A549 (cell line): ENCODE data around the gene ARID1B. TPM values are rescaled to one million over a fixed set of nuclear protein-coding genes. Genes with fewer than 3 reads are reported as not detected.

Experiments
- ATAC-seq, 2 experiments: fragments of 200-7000 bp in 1 of 2; fragments of >200 bp in 1 of 2; cut with Nextera tagmentation in 1 of 2; cut with Tn5 transposase in 1 of 2; 3 replicates each; pipeline versions ENCODE4 v1.8.0 to v1.9.1; 2018 to 2020; ENCODE audit warnings: mild to moderate bottlenecking in 1 of 2, moderate library complexity in 1 of 2
- CTCF ChIA-PET: fragments of 300-600 bp; sonication (Branson Sonifier 250); formaldehyde crosslinking; extraction: SDS; loops from one replicate; lab custom pipeline; 2021; ENCODE audit warnings: antibody characterized with exemption, inconsistent platforms; lab: Yijun Ruan, JAX
- POLR2A ChIA-PET: fragments of 350-600 bp; formaldehyde crosslinking; extraction: SDS; loops from one replicate; lab custom pipeline; 2021; ENCODE audit warnings: antibody characterized with exemption, inconsistent platforms; lab: Yijun Ruan, JAX
- DNase-seq, 2 experiments: peaks; one replicate each; pipeline versions ENCODE4 v3.0.0 to v3.0.0-alpha.2; 2011 to 2016; ENCODE audit warnings: low read depth in 1 of 2, low spot score in 1 of 2
- FAIRE-seq: peaks from 2 replicates; lab custom pipeline; 2011; peaks lifted over from hg19 to GRCh38; lab: Jason Lieb, UNC
- H3K27ac ChIP-seq, 2 experiments: fragments of >200 bp; sonication (Bioruptor Twin); formaldehyde crosslinking; 3 replicates each; pipeline ENCODE4 v1.5.1; 2016 to 2017
- H3K4me1 ChIP-seq: fragments of >200 bp; sonication (Bioruptor Twin); formaldehyde crosslinking; 3 replicates; pipeline ENCODE4 v1.6.1; 2016
- H3K4me2 ChIP-seq: fragments of >200 bp; sonication (Bioruptor Twin); formaldehyde crosslinking; 3 replicates; pipeline ENCODE4 v1.6.1; 2016
- H3K4me3 ChIP-seq: fragments of >200 bp; sonication (Bioruptor Twin); formaldehyde crosslinking; 3 replicates; pipeline ENCODE4 v1.5.1; 2016
- H3K9me3 ChIP-seq: fragments of >200 bp; sonication (Bioruptor Twin); formaldehyde crosslinking; 3 replicates; pipeline ENCODE4 v1.6.1; 2016
- BCL3 ChIP-seq: fragments of >200 bp; sonication (Bioruptor Twin); formaldehyde crosslinking; IDR thresholded peaks from 3 replicates; pipeline ENCODE4 v1.6.1; 2016
- CHD2 ChIP-seq: fragments of 150-350 bp; IDR thresholded peaks from 2 replicates; pipeline ENCODE4 v1.6.1; 2014; ENCODE audit warnings: low read length; ENCODE audit not compliant: partially characterized antibody
- EHF ChIP-seq: fragments of 250-450 bp; sonication (Bioruptor Pico); IDR thresholded peaks from 2 replicates; pipeline ENCODE4 v1.5.0; 2020; ENCODE audit warnings: mild to moderate bottlenecking
- ESRRA ChIP-seq: fragments of 150-350 bp; IDR thresholded peaks from 2 replicates; pipeline ENCODE4 v1.6.1; 2014; ENCODE audit warnings: mild to moderate bottlenecking, low read length, borderline replicate concordance
- FOSB ChIP-seq: fragments of 250-450 bp; sonication (Bioruptor Pico); IDR thresholded peaks from 2 replicates; pipeline ENCODE4 v1.5.0; 2020; ENCODE audit warnings: mild to moderate bottlenecking, moderate library complexity
- HOXA7 ChIP-seq: fragments of 250-450 bp; sonication (Bioruptor Pico); IDR thresholded peaks from 2 replicates; pipeline ENCODE4 v1.5.0; 2020; ENCODE audit warnings: mild to moderate bottlenecking, moderate library complexity
- HOXB13 ChIP-seq: fragments of 250-450 bp; sonication (Bioruptor Pico); IDR thresholded peaks from 2 replicates; pipeline ENCODE4 v1.5.0; 2020; ENCODE audit warnings: low read depth, mild to moderate bottlenecking, moderate library complexity
- JUN ChIP-seq, 2 experiments: fragments of >200 bp; sonication (Bioruptor Twin); formaldehyde crosslinking; IDR thresholded peaks; 2 replicates in 1 of 2; 3 replicates in 1 of 2; pipeline ENCODE4 v1.6.1; 2016 to 2017
- KDM5A ChIP-seq: fragments of 200-600 bp; sonication (generic); IDR thresholded peaks from 2 replicates; pipeline ENCODE4 v1.6.1; 2016; ENCODE audit warnings: antibody characterized with exemption, mild to moderate bottlenecking
- MAZ ChIP-seq: fragments of 150-350 bp; IDR thresholded peaks from 2 replicates; pipeline ENCODE4 v1.6.1; 2014; ENCODE audit warnings: antibody characterized with exemption, low read depth, low read length, borderline replicate concordance
- MYC ChIP-seq: IDR thresholded peaks from 2 replicates; pipeline ENCODE4 v1.6.1; 2012; ENCODE audit warnings: mild to moderate bottlenecking, inconsistent platforms, low read length, improper control_type of control experiment, borderline replicate concordance
- NPAS2 ChIP-seq: fragments of 250-450 bp; sonication (Bioruptor Pico); IDR thresholded peaks from 2 replicates; pipeline ENCODE4 v1.8.0; 2022; ENCODE audit warnings: mild to moderate bottlenecking, moderate library complexity, borderline replicate concordance
- PHF8 ChIP-seq: fragments of 200-600 bp; sonication (generic); IDR thresholded peaks from 2 replicates; pipeline ENCODE4 v1.6.1; 2016; ENCODE audit warnings: low read depth, mild to moderate bottlenecking, antibody characterized with exemption, moderate library complexity, borderline replicate concordance
- POLR2A ChIP-seq: IDR thresholded peaks from 2 replicates; pipeline ENCODE4 v1.6.1; 2012; ENCODE audit warnings: mild to moderate bottlenecking, low read length
- POLR2AphosphoS2 ChIP-seq: conservative IDR thresholded peaks from 2 replicates; pipeline ENCODE4 v1.6.1; 2012; ENCODE audit warnings: low read length, improper control_type of control experiment, inconsistent platforms
- REST ChIP-seq: fragments of 200-600 bp; sonication (generic); IDR thresholded peaks from 2 replicates; pipeline ENCODE4 v1.6.1; 2016; ENCODE audit warnings: antibody characterized with exemption, mild to moderate bottlenecking, moderate library complexity
- RFX5 ChIP-seq: fragments of 450-650 bp; IDR thresholded peaks from 2 replicates; pipeline ENCODE4 v1.7.1; 2014; ENCODE audit warnings: antibody characterized with exemption, mild to moderate bottlenecking, moderate library complexity
- SMC3 ChIP-seq: fragments of >200 bp; sonication (Bioruptor Twin); formaldehyde crosslinking; IDR thresholded peaks from 3 replicates; pipeline ENCODE4 v1.6.1; 2018; ENCODE audit warnings: inconsistent platforms
- ZNF302 ChIP-seq: fragments of 250-450 bp; sonication (Bioruptor Pico); IDR thresholded peaks from 2 replicates; pipeline ENCODE4 v1.9.0; 2021; ENCODE audit warnings: inconsistent platforms, mild to moderate bottlenecking, moderate library complexity
- WGBS: methylation state at CpG from one replicate; pipeline ENCODE4 v1.1.6; 2017; ENCODE audit errors: missing lambda C conversion rate; 5-methylcytosine and 5-hydroxymethylcytosine counted together
- polyA plus RNA-seq, 4 experiments: library from polyadenylated mRNA; depleted of rRNA in 3 of 4; stranded (reverse); fragments of >200 nt; fragmentation: RNase III in 1 of 4; extraction: RNeasy Plus Mini Kit Qiagen cat#74134 plus additional on column Dnase treatment in 1 of 4; gene quantifications; 2 replicates in 3 of 4; 3 replicates in 1 of 4; pipeline ENCODE4 v1.2.3, GENCODE V29; 2011 to 2017
- TF ChIP-seq, protein P1 (sequence below): fragments of 450-650 bp; IDR thresholded peaks from 2 replicates; pipeline ENCODE4 v1.6.1; 2014; ENCODE audit warnings: antibody characterized with exemption
- TF ChIP-seq, protein P2 (sequence below): IDR thresholded peaks from 2 replicates; pipeline ENCODE4 v1.6.1; 2012

The ARID1B gene
- polyA plus RNA-seq, 2 of the 4 experiments (the other 2 are of a cell fraction), result 13.5 to 16.3 TPM

- FAIRE-seq (no peak), ATAC-seq (no peak), DNase-seq (no peak)
- peaks cover 7% of the 10 kb centered on the region; the same call in 1 of the 3 replicates for H3K4me1 ChIP-seq
- H3K4me2 ChIP-seq, result no peak overlapping the region
- H3K9me3 ChIP-seq, result no peaks in the 10 kb centered on the region
- CTCF ChIA-PET, result interaction anchor here (1.5 to 2.0 kb wide), 2 partner anchors 42 kb away, joined by 5 to 9 read pairs; no protein-coding TSS in a partner anchor
- no peak overlapping the region for H3K4me3 ChIP-seq
- no peak for TF ChIP-seq MYC
- no peak for TF ChIP-seq MAZ
- no peak for TF ChIP-seq FOSB
- no peak for TF ChIP-seq SMC3
- no peak for TF ChIP-seq CHD2
- TF ChIP-seq NPAS2 (CRISPR knock-in tag), result no peak
- no peak for TF ChIP-seq POLR2AphosphoS2
- no peak overlapping the region for H3K27ac ChIP-seq
- 72% methylated on average over 13 of the region's 17 CpGs for WGBS
- POLR2A ChIA-PET, result no interaction called here
These were observed 455.1 kb downstream of the ARID1B start for GRCh38 chr6:157232161-157232895.

GRCh38 chr6:157233156-157233555 is 456.0 kb downstream of the ARID1B start:
- WGBS, result 41% methylated on average over 2 of the region's 2 CpGs
- DNase-seq (no peak), FAIRE-seq (no peak), ATAC-seq (no peak)
- Histone ChIP-seq H3K27ac (no peak overlapping the region), H3K9me3 (no peaks in the 10 kb centered on the region), H3K4me3 (no peak overlapping the region), H3K4me2 (no peak overlapping the region), H3K4me1 (peaks cover 7% of the 10 kb centered on the region; the same call in 1 of the 3 replicates)
- ChIA-PET CTCF (interaction anchor here (1.5 kb wide), 1 partner anchor 42 kb away, joined by 5 read pairs; no protein-coding TSS in a partner anchor), POLR2A (no interaction called here)
- TF ChIP-seq JUN (IDR thresholded peaks at IDR 0.05) (no peak), BCL3 (no peak), KDM5A (no peak), ESRRA (no peak), HOXB13 (CRISPR knock-in tag) (no peak), EHF (CRISPR knock-in tag) (no peak), REST (no peak), RFX5 (no peak), ZNF302 (CRISPR knock-in tag) (no peak), HOXA7 (CRISPR knock-in tag) (no peak), POLR2A (no peak), PHF8 (no peak)
- TF ChIP-seq, protein P1, sequence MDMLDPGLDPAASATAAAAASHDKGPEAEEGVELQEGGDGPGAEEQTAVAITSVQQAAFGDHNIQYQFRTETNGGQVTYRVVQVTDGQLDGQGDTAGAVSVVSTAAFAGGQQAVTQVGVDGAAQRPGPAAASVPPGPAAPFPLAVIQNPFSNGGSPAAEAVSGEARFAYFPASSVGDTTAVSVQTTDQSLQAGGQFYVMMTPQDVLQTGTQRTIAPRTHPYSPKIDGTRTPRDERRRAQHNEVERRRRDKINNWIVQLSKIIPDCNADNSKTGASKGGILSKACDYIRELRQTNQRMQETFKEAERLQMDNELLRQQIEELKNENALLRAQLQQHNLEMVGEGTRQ, result no peak
- TF ChIP-seq, protein P2, sequence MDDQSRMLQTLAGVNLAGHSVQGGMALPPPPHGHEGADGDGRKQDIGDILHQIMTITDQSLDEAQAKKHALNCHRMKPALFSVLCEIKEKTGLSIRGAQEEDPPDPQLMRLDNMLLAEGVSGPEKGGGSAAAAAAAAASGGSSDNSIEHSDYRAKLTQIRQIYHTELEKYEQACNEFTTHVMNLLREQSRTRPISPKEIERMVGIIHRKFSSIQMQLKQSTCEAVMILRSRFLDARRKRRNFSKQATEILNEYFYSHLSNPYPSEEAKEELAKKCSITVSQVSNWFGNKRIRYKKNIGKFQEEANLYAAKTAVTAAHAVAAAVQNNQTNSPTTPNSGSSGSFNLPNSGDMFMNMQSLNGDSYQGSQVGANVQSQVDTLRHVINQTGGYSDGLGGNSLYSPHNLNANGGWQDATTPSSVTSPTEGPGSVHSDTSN, result no peak
